ENCODE results near the gene DYNLRB2.

DNA sequence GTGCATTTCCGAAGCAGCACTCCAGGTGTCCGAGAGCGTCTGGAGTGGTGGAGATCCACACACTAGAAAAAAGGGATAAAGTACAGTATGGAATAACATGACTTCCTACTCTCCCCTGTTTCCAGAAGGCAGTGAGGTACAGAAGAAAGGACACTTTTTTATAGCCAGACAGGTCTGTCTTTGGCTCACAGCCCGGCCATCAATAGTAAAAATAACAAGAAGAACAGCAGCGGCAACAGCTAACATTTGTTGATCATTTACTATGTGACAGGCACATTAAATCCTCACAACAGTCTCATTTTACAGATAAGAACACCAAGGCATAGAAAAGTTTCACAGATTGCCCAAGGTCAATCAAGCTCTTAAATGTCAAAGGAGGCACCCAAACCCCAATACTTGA is 16.2 kb downstream of the DYNLRB2 start:
- TF ChIP-seq, protein P1, sequence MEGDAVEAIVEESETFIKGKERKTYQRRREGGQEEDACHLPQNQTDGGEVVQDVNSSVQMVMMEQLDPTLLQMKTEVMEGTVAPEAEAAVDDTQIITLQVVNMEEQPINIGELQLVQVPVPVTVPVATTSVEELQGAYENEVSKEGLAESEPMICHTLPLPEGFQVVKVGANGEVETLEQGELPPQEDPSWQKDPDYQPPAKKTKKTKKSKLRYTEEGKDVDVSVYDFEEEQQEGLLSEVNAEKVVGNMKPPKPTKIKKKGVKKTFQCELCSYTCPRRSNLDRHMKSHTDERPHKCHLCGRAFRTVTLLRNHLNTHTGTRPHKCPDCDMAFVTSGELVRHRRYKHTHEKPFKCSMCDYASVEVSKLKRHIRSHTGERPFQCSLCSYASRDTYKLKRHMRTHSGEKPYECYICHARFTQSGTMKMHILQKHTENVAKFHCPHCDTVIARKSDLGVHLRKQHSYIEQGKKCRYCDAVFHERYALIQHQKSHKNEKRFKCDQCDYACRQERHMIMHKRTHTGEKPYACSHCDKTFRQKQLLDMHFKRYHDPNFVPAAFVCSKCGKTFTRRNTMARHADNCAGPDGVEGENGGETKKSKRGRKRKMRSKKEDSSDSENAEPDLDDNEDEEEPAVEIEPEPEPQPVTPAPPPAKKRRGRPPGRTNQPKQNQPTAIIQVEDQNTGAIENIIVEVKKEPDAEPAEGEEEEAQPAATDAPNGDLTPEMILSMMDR (IDR thresholded peaks at IDR 0.05; ENCODE audit: low read length), result no peak
- no peak for TF ChIP-seq EZH2 (IDR thresholded peaks at IDR 0.05; ENCODE audit: borderline replicate concordance, low read length)
